Activated naive CD4-positive, alpha-beta T cell treated with anti-CD3 and anti-CD28 coated beads, Interleukin-2, amount 50 U/mL, for 24 hours (primary cell): Measurements from ENCODE around the gene NHEJ1.

Experiments
- H3K27ac Mint-ChIP-seq: one replicate; pipeline ENCODE4 v1.8.0; 2021; ENCODE audit warnings: mild to moderate bottlenecking, mixed read lengths
- H3K27me3 Mint-ChIP-seq: one replicate; pipeline ENCODE4 v1.8.0; 2021; ENCODE audit warnings: mixed read lengths
- H3K36me3 Mint-ChIP-seq: one replicate; pipeline ENCODE4 v1.8.0; 2021; ENCODE audit warnings: mixed read lengths
- H3K4me1 Mint-ChIP-seq: one replicate; pipeline ENCODE4 v1.8.0; 2021; ENCODE audit warnings: mixed read lengths
- H3K4me3 Mint-ChIP-seq: one replicate; pipeline ENCODE4 v1.8.0; 2021; ENCODE audit warnings: mild to moderate bottlenecking, mixed read lengths
- H3K9me3 Mint-ChIP-seq: one replicate; pipeline ENCODE4 v1.8.0; 2021; ENCODE audit warnings: mixed read lengths

NHEJ1 gene

DNA sequence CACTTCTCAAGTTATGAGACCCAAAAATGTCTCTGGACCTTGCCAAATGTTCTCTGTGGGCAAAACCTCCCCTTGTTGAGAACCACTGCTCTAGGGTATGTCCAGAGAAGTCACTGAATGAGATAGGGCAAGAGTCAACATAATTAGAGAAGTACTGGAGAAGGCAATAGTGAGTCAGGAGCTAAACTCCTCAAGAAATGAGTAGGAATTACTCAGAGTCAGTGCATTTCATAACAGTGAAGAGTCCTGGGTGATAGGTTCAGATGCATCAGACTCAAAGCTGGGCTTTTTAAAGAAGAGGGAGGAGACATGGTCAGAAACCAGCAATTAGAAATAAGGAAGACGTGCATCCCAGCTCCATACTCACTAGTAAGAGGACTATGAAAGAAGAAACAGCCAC, 61.3 kb downstream of the NHEJ1 start:
- H3K27me3 Mint-ChIP-seq = no peaks in the 10 kb centered on the region
- H3K9me3 Mint-ChIP-seq = no peaks in the 10 kb centered on the region
- no peak overlapping the region for H3K4me3 Mint-ChIP-seq
- no peak overlapping the region for H3K27ac Mint-ChIP-seq
- peaks cover 7% of the 10 kb centered on the region for H3K36me3 Mint-ChIP-seq
- peaks cover 3% of the 10 kb centered on the region for H3K4me1 Mint-ChIP-seq

DNA sequence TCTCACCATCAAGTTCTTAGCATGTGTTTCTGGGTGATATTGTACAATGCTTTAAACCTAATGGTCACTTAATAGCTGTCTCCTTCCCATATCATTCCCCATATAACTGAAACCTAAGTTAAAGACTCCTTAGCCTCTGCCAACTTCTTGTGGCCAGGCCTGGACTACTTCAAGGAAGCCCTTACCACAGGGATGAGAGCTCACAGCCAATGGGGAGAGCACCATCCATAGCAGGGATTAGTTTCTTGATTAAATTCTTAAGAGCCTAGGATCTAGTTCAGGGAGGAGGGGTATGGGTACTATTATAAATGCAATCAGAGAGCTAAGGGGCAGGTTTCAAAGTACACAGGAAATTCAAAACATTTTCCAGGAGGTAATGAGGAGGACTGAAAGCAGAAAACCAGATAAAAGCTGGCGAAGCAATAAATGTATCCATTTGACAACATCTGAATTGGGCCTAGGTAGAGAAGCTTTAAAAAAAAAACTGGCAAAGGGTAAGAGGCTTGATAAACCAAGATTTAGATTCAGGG, 65.1 kb downstream of the NHEJ1 start:
- Mint-ChIP-seq H3K4me3 (no peak overlapping the region), H3K9me3 (no peaks in the 10 kb centered on the region), H3K27me3 (no peaks in the 10 kb centered on the region), H3K4me1 (no peaks in the 10 kb centered on the region), H3K36me3 (peaks cover 8% of the 10 kb centered on the region), H3K27ac (no peak overlapping the region)

DNA sequence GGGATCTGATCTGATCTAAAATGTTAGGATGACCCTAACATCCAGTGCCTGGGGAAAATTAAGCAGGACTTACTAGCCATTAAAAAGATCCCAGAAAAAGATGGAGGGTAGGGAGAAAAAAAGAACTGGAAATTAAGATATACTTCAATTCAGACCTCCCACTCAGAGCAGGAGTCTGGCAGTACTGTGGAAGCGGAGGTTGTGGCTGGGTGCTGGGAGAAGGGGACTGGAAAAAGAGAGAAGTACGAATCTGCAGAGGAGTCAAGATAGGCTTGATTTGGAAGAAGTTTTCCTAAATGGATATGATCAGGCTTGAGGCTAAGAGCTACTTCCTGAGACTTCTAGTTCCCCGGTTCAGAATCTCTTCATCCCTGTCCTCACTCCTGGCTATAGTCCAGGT, 66.4 kb downstream of the NHEJ1 start:
- no peaks in the 10 kb centered on the region for H3K27me3 Mint-ChIP-seq
- H3K9me3 Mint-ChIP-seq = no peaks in the 10 kb centered on the region
- no peak overlapping the region for H3K27ac Mint-ChIP-seq
- peaks cover 8% of the 10 kb centered on the region for H3K36me3 Mint-ChIP-seq
- no peak overlapping the region for H3K4me3 Mint-ChIP-seq
- H3K4me1 Mint-ChIP-seq = no peaks in the 10 kb centered on the region

DNA sequence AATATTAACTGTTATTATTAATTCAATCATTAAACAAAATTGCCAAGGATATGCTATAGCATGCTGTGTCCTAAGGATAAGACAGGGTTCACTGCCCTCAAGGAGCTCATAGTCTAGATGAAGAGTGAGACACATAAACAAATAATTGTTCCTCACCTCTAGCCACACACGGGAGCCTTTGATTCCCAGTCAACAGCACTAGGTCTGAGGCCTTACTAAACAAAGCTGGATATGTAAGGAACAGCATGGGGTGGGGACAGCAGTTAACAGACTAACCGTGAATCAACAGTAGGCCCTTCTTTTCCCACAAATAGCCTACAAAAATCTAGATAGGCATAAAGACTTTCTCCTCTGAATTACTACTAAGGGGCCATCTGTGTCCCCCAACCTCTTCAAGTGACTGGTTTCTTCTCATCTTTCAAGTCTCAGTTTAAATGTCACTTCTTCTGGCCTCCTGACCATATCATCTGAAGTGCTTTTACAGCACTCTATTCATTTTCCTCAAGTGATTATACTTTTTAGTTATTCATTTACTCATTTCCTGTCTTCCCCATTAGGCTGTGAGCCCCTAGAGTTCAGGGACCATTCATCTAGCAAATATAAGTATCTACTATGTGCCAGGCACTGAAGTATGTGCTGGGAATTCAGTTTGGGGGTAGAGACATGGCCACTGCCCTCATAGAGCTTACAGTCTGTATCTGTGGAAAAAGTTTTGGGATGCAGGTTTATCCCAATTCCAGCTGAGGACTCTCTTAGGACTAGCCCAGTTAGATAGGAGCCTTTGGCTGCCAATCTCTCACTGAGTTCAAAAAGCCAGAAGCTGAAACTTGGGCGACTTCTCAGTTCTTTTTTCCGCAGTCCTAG, 69.9 kb downstream of the NHEJ1 start:
- Mint-ChIP-seq H3K4me1 (peaks cover 11% of the 10 kb centered on the region), H3K27ac (no peak overlapping the region), H3K36me3 (peaks cover 8% of the 10 kb centered on the region), H3K4me3 (no peak overlapping the region), H3K27me3 (no peaks in the 10 kb centered on the region), H3K9me3 (no peaks in the 10 kb centered on the region)

DNA sequence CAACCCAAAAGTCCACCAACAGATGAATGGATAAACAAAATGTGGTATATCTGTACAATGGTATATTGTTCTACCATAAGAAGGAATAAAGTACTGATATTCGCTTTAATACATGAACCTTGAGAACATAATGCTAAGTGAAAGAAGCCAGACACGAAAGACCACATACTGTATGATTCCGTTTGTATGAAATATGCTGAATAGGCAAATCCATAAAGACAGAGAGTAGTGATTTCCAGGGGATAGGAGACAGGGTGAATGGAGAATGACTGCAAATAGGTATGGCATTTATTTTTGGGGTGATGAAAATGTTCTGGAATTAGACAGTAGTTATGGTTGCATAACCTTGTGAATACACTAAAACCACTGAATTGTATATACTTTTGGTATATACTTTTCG, 71.3 kb downstream of the NHEJ1 start:
- Mint-ChIP-seq H3K4me3 (no peak overlapping the region), H3K36me3 (peaks cover 10% of the 10 kb centered on the region), H3K4me1 (peaks cover 21% of the 10 kb centered on the region), H3K27me3 (no peaks in the 10 kb centered on the region), H3K9me3 (no peaks in the 10 kb centered on the region), H3K27ac (no peak overlapping the region)

DNA sequence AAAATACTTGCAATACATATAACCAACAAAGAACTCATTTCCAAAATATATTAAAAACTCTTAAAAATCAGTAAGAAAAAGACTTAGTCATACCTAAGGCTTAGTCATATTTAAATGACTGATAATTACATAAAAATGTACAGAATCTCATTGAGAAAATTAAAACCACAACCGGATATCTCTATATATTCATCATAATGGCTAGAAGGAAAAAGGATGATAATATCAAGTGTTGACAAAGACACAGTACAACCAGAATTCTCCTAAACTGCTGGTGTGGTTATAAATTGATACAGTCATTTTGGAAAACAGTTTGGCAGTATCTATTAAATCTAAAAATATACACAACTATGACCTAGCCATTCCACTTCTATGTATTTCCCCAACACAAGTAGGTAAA, 72.8 kb downstream of the NHEJ1 start:
- no peak overlapping the region for H3K4me3 Mint-ChIP-seq
- H3K27ac Mint-ChIP-seq = no peak overlapping the region
- H3K9me3 Mint-ChIP-seq = no peaks in the 10 kb centered on the region
- H3K4me1 Mint-ChIP-seq = peaks cover 21% of the 10 kb centered on the region
- H3K36me3 Mint-ChIP-seq = peaks cover 6% of the 10 kb centered on the region
- H3K27me3 Mint-ChIP-seq = no peaks in the 10 kb centered on the region

DNA sequence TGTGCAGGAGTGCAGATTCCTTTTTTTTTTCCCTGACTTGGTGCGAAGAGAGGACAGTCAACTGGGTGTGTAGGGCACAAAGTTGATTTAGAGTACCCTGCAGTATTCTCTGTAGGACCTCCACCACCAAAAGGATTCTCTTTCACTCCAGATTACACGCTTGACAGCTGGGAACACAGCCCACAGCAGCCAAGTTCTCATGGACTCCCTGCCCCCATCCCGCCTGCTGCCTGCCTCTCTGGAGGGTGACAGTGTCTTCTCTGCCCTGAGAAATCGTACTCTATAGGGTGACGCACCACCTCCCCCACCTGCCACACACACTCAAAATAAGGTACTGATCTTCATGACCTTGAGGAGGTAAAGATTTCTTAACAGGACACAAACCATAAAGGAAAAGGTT, 73.3 kb downstream of the NHEJ1 start:
- H3K4me1 Mint-ChIP-seq = peaks cover 21% of the 10 kb centered on the region
- no peak overlapping the region for H3K4me3 Mint-ChIP-seq
- H3K36me3 Mint-ChIP-seq = peaks cover 5% of the 10 kb centered on the region
- H3K9me3 Mint-ChIP-seq = no peaks in the 10 kb centered on the region
- no peak overlapping the region for H3K27ac Mint-ChIP-seq
- no peaks in the 10 kb centered on the region for H3K27me3 Mint-ChIP-seq

DNA sequence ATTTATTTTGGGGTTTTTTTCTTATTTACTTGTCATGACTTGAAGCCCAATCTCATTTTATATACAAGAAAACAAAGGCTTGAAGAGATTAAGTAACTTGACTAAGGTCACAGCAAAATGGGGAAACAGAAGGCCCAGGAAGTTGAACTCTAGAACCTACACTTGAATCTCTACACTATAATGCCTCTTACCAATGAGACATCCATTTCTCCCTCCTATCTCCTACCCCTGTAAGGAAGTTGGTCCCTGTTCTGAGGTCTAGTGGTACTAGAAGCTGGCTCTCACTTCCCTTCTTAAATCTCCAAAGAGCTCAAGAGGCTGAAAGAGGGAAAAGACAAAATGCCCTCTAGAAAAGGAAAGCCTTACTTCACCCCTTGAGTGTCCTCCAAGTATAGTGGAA, 74.4 kb downstream of the NHEJ1 start:
- Mint-ChIP-seq H3K27ac (no peak overlapping the region), H3K27me3 (no peaks in the 10 kb centered on the region), H3K36me3 (peaks cover 5% of the 10 kb centered on the region)

DNA sequence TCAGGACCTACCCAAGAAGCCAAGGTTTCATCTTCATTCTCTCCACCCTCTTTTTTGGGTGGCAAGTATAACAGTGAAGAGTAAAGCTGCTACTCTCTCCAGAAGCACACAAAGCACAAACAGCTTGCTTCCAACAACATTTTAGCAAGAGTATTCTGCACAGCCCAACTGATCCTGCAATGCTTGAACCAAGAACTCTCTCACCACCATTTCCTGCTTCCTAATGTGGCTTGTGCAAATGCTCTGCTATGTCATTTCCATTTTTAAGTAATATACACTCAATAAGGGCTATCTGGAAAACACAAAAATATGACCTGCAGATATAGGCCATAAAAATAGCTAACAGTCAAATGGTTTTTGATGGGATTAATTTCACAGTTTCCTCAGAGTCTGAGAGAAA, 75.8 kb downstream of the NHEJ1 start:
- Mint-ChIP-seq H3K27ac (no peak overlapping the region), H3K36me3 (peaks cover 5% of the 10 kb centered on the region), H3K9me3 (no peaks in the 10 kb centered on the region), H3K4me1 (peaks cover 21% of the 10 kb centered on the region), H3K4me3 (no peak overlapping the region), H3K27me3 (no peaks in the 10 kb centered on the region)

More for the DNA sequence above, 74.4 kb downstream of the NHEJ1 start:
- no peaks in the 10 kb centered on the region for H3K9me3 Mint-ChIP-seq
- H3K4me3 Mint-ChIP-seq = no peak overlapping the region
- peaks cover 21% of the 10 kb centered on the region for H3K4me1 Mint-ChIP-seq

DNA sequence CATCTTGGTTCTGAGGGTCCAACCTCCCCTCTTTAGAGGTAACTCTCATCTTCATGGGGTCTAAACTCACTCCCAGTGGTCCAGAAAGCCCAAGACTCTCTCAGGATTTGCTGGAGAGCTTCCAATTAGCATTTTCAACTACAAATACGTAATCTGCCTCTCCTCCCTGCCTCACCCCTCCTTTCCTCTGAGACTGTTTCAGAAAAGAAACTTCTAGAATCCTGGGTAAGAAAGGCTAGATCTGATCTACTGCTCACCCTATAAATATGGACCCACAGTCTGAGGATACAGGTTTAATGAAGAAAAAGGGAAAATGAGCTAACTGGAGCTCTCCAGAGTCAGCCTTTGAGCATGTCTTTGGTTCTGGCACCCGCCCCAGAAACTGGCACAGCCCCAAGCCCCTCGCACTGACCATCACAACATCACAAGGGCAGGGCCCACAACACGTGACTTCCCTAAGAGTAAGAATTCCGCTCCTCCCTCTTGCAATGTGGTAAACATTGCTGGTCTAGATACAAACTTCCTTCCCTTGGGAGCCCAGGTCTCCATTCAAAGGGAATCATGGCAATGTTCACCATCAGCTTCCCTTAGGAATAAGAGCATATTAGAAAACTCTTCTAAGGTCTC, 78.2 kb downstream of the NHEJ1 start:
- peaks cover 18% of the 10 kb centered on the region for H3K4me1 Mint-ChIP-seq
- no peaks in the 10 kb centered on the region for H3K9me3 Mint-ChIP-seq

DNA sequence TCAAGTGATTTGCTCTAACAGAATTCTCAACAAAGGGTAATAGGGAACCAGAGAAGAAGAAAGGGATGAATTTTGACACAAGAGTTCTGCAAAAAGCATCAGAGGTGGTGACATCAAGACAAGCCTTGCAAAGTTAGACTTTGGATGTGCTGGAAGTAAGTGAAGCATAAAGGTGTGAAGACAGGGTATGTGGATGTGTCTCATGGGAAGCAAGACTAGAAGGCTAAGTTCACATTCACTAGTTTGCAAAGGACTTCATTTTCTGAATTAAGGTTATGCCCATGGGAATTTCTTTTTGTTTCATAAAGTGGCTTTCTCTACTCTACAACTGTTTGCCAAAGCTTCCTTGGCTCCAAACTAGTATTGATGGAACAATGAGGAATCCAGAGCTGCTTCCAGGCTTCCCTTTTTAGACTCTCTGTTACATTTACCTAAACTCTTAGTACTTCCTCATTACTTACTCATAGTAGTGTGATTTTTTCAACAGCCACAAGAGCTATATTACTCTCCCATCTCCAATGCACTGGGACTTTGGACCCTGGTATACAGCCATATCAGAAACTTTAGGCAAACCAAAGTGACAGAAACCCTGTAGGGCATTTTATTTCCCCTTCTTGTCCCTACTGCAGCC, 78.8 kb downstream of the NHEJ1 start:
- H3K9me3 Mint-ChIP-seq = no peaks in the 10 kb centered on the region
- no peak overlapping the region for H3K4me3 Mint-ChIP-seq
- peaks cover 8% of the 10 kb centered on the region for H3K36me3 Mint-ChIP-seq
- H3K27ac Mint-ChIP-seq = no peak overlapping the region
- peaks cover 16% of the 10 kb centered on the region for H3K4me1 Mint-ChIP-seq
- H3K27me3 Mint-ChIP-seq = no peaks in the 10 kb centered on the region

More for the DNA sequence above, 78.2 kb downstream of the NHEJ1 start:
- peaks cover 6% of the 10 kb centered on the region for H3K36me3 Mint-ChIP-seq
- H3K27me3 Mint-ChIP-seq = no peaks in the 10 kb centered on the region
- H3K27ac Mint-ChIP-seq = no peak overlapping the region
- H3K4me3 Mint-ChIP-seq = no peak overlapping the region

DNA sequence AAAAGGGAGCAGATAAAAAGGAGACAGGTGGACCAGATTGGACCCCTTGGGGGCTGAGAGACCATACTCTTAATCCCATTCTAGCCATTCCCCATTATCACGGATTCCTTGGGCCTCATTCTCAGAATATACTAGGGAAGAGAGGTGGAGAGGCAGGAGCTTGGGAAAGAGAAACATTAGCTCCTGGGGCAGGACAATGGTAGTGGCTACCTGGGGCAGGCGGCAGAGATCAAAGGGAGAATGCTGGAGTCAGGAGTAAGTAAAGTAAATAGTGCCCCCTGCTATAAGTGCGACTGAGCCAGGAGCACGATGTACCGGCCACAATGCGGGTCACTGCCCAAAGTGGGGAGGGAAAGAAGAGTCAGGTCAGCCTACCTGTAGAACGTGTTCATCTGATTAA, 79.5 kb downstream of the NHEJ1 start:
- no peak overlapping the region for H3K27ac Mint-ChIP-seq
- no peaks in the 10 kb centered on the region for H3K9me3 Mint-ChIP-seq
- H3K36me3 Mint-ChIP-seq = peaks cover 8% of the 10 kb centered on the region
- H3K4me3 Mint-ChIP-seq = no peak overlapping the region
- no peaks in the 10 kb centered on the region for H3K27me3 Mint-ChIP-seq
- peaks cover 11% of the 10 kb centered on the region for H3K4me1 Mint-ChIP-seq

DNA sequence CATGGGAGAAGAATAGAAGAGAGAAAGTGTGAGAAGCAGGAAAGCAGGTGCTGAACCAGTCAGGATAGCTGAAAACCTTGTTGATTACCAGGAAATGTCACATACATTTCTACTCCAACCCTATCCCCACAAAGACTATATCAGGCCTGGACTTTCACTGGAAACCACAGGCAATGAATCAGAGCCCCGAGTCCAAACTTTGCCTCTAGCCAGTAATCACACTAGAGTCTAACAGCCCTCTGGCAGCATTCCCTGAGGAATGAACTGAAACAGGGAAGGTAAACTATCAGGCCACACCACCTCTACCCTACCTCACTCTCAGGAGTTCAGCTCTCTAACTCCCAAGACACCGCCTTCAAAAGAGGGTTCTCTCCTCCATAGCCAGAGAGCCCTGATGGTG, 81.2 kb downstream of the NHEJ1 start:
- H3K4me1 Mint-ChIP-seq = no peaks in the 10 kb centered on the region
- H3K27ac Mint-ChIP-seq = peak overlapping the region; percentile 26
- H3K4me3 Mint-ChIP-seq = no peak overlapping the region
- H3K36me3 Mint-ChIP-seq = peaks cover 3% of the 10 kb centered on the region
- no peaks in the 10 kb centered on the region for H3K27me3 Mint-ChIP-seq
- H3K9me3 Mint-ChIP-seq = no peaks in the 10 kb centered on the region

DNA sequence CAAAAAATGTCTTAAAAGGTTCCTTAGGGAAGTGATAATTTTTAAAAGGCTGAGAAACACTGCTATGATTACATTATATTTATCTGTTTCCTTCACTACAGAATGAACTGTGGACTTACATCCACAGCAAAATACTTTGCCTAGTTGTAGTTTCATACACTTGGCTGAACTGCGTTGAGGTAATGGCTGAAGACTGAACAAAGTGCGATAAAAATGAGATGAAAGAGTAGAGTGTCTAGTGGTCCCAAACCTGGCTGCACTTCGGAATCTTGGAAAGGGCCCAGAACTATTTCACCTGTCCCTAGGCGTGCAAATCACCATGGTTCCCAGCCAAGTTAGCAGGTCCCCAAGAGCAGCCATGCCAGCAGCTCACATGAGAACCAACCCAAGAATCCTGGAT, 81.7 kb downstream of the NHEJ1 start:
- Mint-ChIP-seq H3K9me3 (no peaks in the 10 kb centered on the region), H3K4me1 (no peaks in the 10 kb centered on the region), H3K36me3 (peaks cover 5% of the 10 kb centered on the region), H3K27me3 (no peaks in the 10 kb centered on the region), H3K27ac (peak overlapping the region; percentile 26), H3K4me3 (no peak overlapping the region)

DNA sequence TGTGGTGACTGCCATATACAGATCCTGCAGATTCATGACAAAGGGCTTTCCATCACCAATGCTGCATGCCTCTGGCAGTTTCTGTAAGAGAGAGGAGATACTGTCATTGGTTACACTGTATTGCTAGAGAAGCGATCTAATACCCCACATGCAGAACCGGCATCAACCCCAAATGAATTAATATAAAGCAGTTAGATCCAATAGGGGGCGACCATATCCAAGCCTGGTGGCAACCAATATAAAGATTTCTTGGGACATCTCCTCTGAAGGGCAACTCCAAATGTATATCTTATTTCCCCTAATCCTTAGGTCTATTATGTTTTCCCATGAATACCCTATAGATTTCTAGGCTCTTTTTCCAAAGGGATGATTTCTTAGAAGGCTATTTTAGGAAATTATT, 82.5 kb downstream of the NHEJ1 start:
- H3K36me3 Mint-ChIP-seq = peaks cover 6% of the 10 kb centered on the region
- H3K9me3 Mint-ChIP-seq = no peaks in the 10 kb centered on the region
- H3K27me3 Mint-ChIP-seq = no peaks in the 10 kb centered on the region
- H3K4me1 Mint-ChIP-seq = no peaks in the 10 kb centered on the region
- H3K27ac Mint-ChIP-seq = no peak overlapping the region
- no peak overlapping the region for H3K4me3 Mint-ChIP-seq

DNA sequence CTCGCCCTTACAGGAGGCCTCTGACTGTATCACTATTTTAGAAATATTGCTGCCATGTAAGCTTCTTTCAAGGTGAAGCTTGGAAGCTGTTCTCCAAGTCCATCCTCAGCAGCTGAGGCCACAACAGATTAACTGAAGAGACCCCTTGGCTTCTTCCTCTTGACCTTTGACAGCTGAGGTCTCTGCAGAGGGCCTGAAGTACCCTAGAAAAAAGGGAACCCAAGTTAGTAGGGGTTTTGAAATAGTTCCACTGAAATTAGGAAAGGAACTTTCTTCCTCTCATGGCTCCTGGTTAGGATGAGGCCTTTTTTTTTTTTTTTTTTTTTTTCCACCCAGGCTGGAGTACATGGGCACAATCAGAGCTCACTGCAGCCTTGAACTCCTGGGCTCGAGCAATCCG, 84.4 kb downstream of the NHEJ1 start:
- peaks cover 12% of the 10 kb centered on the region for H3K36me3 Mint-ChIP-seq
- H3K4me1 Mint-ChIP-seq = no peaks in the 10 kb centered on the region

More for the DNA sequence above, 84.4 kb downstream of the NHEJ1 start:
- Mint-ChIP-seq H3K27me3 (no peaks in the 10 kb centered on the region), H3K27ac (no peak overlapping the region), H3K9me3 (no peaks in the 10 kb centered on the region), H3K4me3 (no peak overlapping the region)
